Placental pericyte (primary cell): ENCODE results near the gene KCNK2. TPM values are rescaled to one million over a fixed set of nuclear protein-coding genes. Genes with fewer than 3 reads are reported as not detected.

Experiments
- total RNA-seq: library from RNA; depleted of rRNA; stranded (reverse); fragments of >200 nt; gene quantifications from 2 replicates; pipeline ENCODE4 v1.2.3, GENCODE V29; 2012

KCNK2 gene
- total RNA-seq: 0.44 and 6.3 TPM in 2 replicates

GRCh38 chr1:215082532-215083382 lies at the start of gene KCNK2:
TSS of gene KCNK2 (plus strand) at chr1:215082737. CDS start at chr1:215083386, 649 bp downstream.

